ENCODE data around the gene MYRF.
A peak's percentile ranks its signal among the peaks of the same experiment; 100 is the strongest.

The MYRF gene

DNA sequence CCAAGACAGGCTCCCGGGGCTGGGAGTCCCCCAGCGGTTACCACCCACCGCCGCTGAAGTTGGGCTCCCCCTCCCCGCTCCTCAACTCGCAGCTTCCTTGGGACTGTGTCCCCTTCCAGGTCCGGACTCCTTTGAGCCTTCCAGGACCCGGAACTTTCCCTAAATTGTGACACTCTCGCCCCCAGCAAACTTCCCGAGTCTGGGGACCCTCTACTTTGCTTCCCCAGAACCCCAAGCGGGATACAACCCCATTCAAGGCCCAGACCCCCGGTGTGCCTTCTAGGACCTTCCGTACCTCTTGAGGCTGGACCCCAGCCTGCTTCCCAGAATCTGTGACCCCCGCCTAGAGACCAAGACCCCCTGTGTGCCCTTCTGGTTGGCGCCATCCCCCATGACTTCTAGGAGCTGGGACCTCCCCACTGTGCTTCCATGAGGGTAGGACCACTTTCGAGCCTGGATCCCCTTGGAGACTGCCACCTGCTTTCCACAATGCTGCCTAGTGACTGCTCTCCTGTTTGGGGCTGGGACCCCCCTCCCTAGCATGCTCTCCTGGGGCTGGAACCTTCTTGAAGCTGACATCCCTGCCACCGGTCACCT, 587 bp downstream of the MYRF start:
- H3K9ac ChIP-seq (ENCODE audit: insufficient read length) = peak overlapping the region; percentile 80
- TF ChIP-seq EZH2 (IDR thresholded peaks at IDR 0.05) (no peak), FOXP2 (optimal IDR thresholded peaks at IDR 0.05; ENCODE audit: control extremely low read depth, extremely low read length, insufficient read depth) (no peak), POLR2AphosphoS5 (IDR thresholded peaks at IDR 0.05; ENCODE audit: borderline replicate concordance, low read depth, low read length) (no peak)
- H3K9me3 ChIP-seq (ENCODE audit: low read depth, low read length) = no peaks in the 10 kb centered on the region
- H3K27ac ChIP-seq = no peak overlapping the region
- no peak for DNase-seq (ENCODE audit: low read depth, low spot score)
- peak overlapping the region; percentile 86 for H3K4me3 ChIP-seq
- no peaks in the 10 kb centered on the region for H3K36me3 ChIP-seq (ENCODE audit: insufficient read depth, low read length)

- H3K36me3 ChIP-seq (ENCODE audit: insufficient read depth, low read length) = no peaks in the 10 kb centered on the region
- no peaks in the 10 kb centered on the region for H3K9me3 ChIP-seq (ENCODE audit: low read depth, low read length)
- H3K9ac ChIP-seq (ENCODE audit: insufficient read length) = no peak overlapping the region
- H3K4me3 ChIP-seq = peak overlapping the region; percentile 86
- TF ChIP-seq POLR2AphosphoS5 (IDR thresholded peaks at IDR 0.05; ENCODE audit: borderline replicate concordance, low read depth, low read length) (no peak), FOXP2 (optimal IDR thresholded peaks at IDR 0.05; ENCODE audit: control extremely low read depth, extremely low read length, insufficient read depth) (no peak), EZH2 (IDR thresholded peaks at IDR 0.05) (no peak)
- DNase-seq (ENCODE audit: low read depth, low spot score) = no peak
- H3K27ac ChIP-seq = no peak overlapping the region
These were observed 1.2 kb downstream of the MYRF start for GRCh38 chr11:61753672-61754071.

GRCh38 chr11:61754534-61755482, 2.4 kb downstream of the MYRF start:
- no peak overlapping the region for H3K4me3 ChIP-seq
- no peak overlapping the region for H3K27ac ChIP-seq
- H3K9me3 ChIP-seq (ENCODE audit: low read depth, low read length) = no peaks in the 10 kb centered on the region
- no peak for DNase-seq (ENCODE audit: low read depth, low spot score)
- TF ChIP-seq POLR2AphosphoS5 (IDR thresholded peaks at IDR 0.05; ENCODE audit: borderline replicate concordance, low read depth, low read length) (no peak), EZH2 (IDR thresholded peaks at IDR 0.05) (no peak)
- H3K36me3 ChIP-seq (ENCODE audit: insufficient read depth, low read length) = no peaks in the 10 kb centered on the region
- H3K9ac ChIP-seq (ENCODE audit: insufficient read length) = no peak overlapping the region

- no peaks in the 10 kb centered on the region for H3K9me3 ChIP-seq (ENCODE audit: low read depth, low read length)
- H3K9ac ChIP-seq (ENCODE audit: insufficient read length) = no peak overlapping the region
- no peak for DNase-seq (ENCODE audit: low read depth, low spot score)
- H3K36me3 ChIP-seq (ENCODE audit: insufficient read depth, low read length) = no peaks in the 10 kb centered on the region
- H3K4me3 ChIP-seq = no peak overlapping the region
- TF ChIP-seq FOXP2 (optimal IDR thresholded peaks at IDR 0.05; ENCODE audit: control extremely low read depth, extremely low read length, insufficient read depth) (no peak), EZH2 (IDR thresholded peaks at IDR 0.05) (no peak), POLR2AphosphoS5 (IDR thresholded peaks at IDR 0.05; ENCODE audit: borderline replicate concordance, low read depth, low read length) (no peak)
- H3K27ac ChIP-seq = peak overlapping the region; percentile 73
These were observed 3.7 kb downstream of the MYRF start for GRCh38 chr11:61756147-61756451.

- H3K27ac ChIP-seq = peak overlapping the region; percentile 73
- H3K36me3 ChIP-seq (ENCODE audit: insufficient read depth, low read length) = no peaks in the 10 kb centered on the region
- H3K4me3 ChIP-seq = peak overlapping the region; percentile 37
- H3K9ac ChIP-seq (ENCODE audit: insufficient read length) = no peak overlapping the region
- no peaks in the 10 kb centered on the region for H3K9me3 ChIP-seq (ENCODE audit: low read depth, low read length)
- no peak for DNase-seq (ENCODE audit: low read depth, low spot score)
- TF ChIP-seq FOXP2 (optimal IDR thresholded peaks at IDR 0.05; ENCODE audit: control extremely low read depth, extremely low read length, insufficient read depth) = no peak
- TF ChIP-seq EZH2 (IDR thresholded peaks at IDR 0.05) = no peak
- 0 out of 2 replicates have a peak, but pooled peaks have one; percentile 29 for TF ChIP-seq POLR2AphosphoS5 (IDR thresholded peaks at IDR 0.05; ENCODE audit: borderline replicate concordance, low read depth, low read length)
These were observed 4.2 kb downstream of the MYRF start for GRCh38 chr11:61756452-61757212.

DNA sequence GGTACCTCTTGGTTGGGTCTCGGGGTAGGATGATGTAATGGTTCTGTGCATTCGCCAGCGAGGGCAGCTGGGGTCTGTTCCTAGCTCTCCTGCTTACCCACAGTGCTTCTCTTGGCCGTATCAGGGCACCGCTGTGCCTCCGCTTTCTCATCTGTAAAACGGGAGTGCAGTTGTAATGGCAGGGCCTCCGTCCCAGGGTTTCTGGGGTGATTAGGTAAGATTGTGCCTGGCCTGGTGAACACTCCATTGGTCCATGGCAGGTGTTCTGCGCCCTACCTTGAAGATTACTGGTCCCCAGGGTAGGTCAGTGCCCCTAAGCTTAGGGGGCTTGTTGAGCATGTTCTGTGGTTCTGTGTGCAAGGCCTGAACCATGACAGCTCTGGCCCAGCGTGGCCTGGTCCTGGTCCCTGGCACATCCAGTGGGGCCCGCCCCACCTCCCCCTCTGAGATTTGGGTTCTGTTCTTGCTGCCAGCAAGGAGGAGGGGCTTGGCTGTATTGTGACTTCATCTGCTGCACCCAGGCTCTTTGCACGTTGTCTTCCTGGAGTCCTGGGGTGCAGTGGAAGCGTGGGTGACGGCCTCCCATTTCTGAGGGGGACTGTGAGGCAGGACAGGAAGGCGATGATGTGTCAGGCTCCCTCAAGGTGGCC, 4.9 kb downstream of the MYRF start:
- no peak for DNase-seq (ENCODE audit: low read depth, low spot score)
- Histone ChIP-seq H3K9ac (ENCODE audit: insufficient read length) (no peak overlapping the region), H3K36me3 (ENCODE audit: insufficient read depth, low read length) (no peaks in the 10 kb centered on the region), H3K9me3 (ENCODE audit: low read depth, low read length) (no peaks in the 10 kb centered on the region), H3K27ac (peak overlapping the region; percentile 73; the same call in 1 of the 2 replicates), H3K4me3 (peak overlapping the region; percentile 37)
- TF ChIP-seq POLR2AphosphoS5 (IDR thresholded peaks at IDR 0.05; ENCODE audit: borderline replicate concordance, low read depth, low read length) (no peak), FOXP2 (optimal IDR thresholded peaks at IDR 0.05; ENCODE audit: control extremely low read depth, extremely low read length, insufficient read depth) (no peak)

DNA sequence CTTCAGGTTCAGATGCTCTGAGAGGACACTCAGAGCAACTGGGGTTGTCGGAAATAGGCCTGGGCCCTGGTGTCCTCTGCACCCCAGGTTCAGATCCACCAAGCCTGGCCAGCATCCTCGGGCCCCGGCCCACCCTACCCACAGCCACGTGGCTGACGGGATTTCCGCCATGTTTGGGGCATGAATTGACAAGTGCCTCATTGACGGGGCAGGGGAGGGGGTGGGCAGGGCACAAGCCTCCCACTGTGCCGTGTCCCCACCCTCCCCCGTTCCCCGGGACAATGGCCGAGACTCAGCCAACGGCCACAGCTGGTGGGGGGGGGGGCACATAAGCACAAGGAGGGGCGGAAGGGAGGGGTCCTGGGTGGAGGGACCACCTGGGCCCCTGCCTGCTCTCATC, 8.5 kb downstream of the MYRF start:
- Histone ChIP-seq H3K36me3 (ENCODE audit: insufficient read depth, low read length) (no peaks in the 10 kb centered on the region), H3K9me3 (ENCODE audit: low read depth, low read length) (no peaks in the 10 kb centered on the region), H3K27ac (no peak overlapping the region), H3K9ac (ENCODE audit: insufficient read length) (no peak overlapping the region), H3K4me3 (no peak overlapping the region)
- TF ChIP-seq FOXP2 (optimal IDR thresholded peaks at IDR 0.05; ENCODE audit: control extremely low read depth, extremely low read length, insufficient read depth) (no peak), EZH2 (IDR thresholded peaks at IDR 0.05) (no peak), POLR2AphosphoS5 (IDR thresholded peaks at IDR 0.05; ENCODE audit: borderline replicate concordance, low read depth, low read length) (no peak)
- no peak for DNase-seq (ENCODE audit: low read depth, low spot score)

Data from SK-N-MC (cell line).